ENCODE results near the gene MRPS9. TPM values are rescaled to one million over a fixed set of nuclear protein-coding genes. Genes with fewer than 3 reads are reported as not detected.

Gene MRPS9
- total RNA-seq (10 to 100 TPM; 49.5 to 51.8 TPM), polyA plus RNA-seq (32.2 TPM)

- peak; percentile 96 to 98 (median 97) for DNase-seq
- Histone ChIP-seq H3K27me3 (ENCODE audit: insufficient read depth, low read length, poor library complexity, severe bottlenecking) (no peaks in the 10 kb centered on the region), H3K4me1 (ENCODE audit: insufficient read depth, low read length) (peaks cover 23% of the 10 kb centered on the region), H3K27ac (ENCODE audit: low read depth, low read length) (peak within 1 kb of the TSS; percentile 63), H3K9me3 (ENCODE audit: low read length) (no peaks in the 10 kb centered on the region), H3K36me3 (ENCODE audit: insufficient read depth, low read length) (no peaks in the 10 kb centered on the region), H3K4me3 (ENCODE audit: low read length) (peak within 1 kb of the TSS; percentile 78)
- Mint-ChIP-seq H3K4me3 (peak within 1 kb of the TSS; percentile 95 to 99 (median 98)), H3K36me3 (peaks cover 0 to 11% (median 1%) of the 10 kb centered on the region in 3 donors), H3K27me3 (no peaks in the 10 kb centered on the region), H3K4me1 (peaks cover 32 to 64% (median 53%) of the 10 kb centered on the region in 3 donors), H3K9me3 (no peaks in the 10 kb centered on the region), H3K27ac (peak within 1 kb of the TSS; percentile 87 to 99 (median 98))
- ChIA-PET POLR2A (no interaction called here), CTCF (interaction anchor here (1.4 kb wide), 1 partner anchor 13 kb away, joined by 5 read pairs; no protein-coding TSS in a partner anchor)
These were observed at the start of gene MRPS9 for GRCh38 chr2:105037572-105038382. TSS of gene MRPS9 (plus strand) at chr2:105038069. CDS start at chr2:105038093, 24 bp downstream.

- peaks cover 4 to 13% (median 12%) of the 10 kb centered on the region in 5 donors for H3K9me3 Mint-ChIP-seq
- Histone ChIP-seq H3K27ac (ENCODE audit: low read depth, low read length) (no peak overlapping the region), H3K27me3 (ENCODE audit: insufficient read depth, low read length, poor library complexity, severe bottlenecking) (no peaks in the 10 kb centered on the region), H3K9me3 (ENCODE audit: low read length) (peaks cover 5% of the 10 kb centered on the region), H3K36me3 (ENCODE audit: insufficient read depth, low read length) (no peaks in the 10 kb centered on the region), H3K4me1 (ENCODE audit: insufficient read depth, low read length) (no peaks in the 10 kb centered on the region), H3K4me3 (ENCODE audit: low read length) (no peak overlapping the region)
- ChIA-PET CTCF (no interaction called here), POLR2A (no interaction called here)
- H3K4me1 Mint-ChIP-seq, result no peaks in the 10 kb centered on the region
- DNase-seq, result no peak
- no peak overlapping the region for H3K27ac Mint-ChIP-seq
- peaks cover 0 to 15% (median 4%) of the 10 kb centered on the region in 3 donors for H3K36me3 Mint-ChIP-seq
- no peak overlapping the region for H3K4me3 Mint-ChIP-seq
- peaks cover 9 to 16% of the 10 kb centered on the region in 2 donors for H3K27me3 Mint-ChIP-seq
These were observed 32.5 kb upstream of the MRPS9 start for GRCh38 chr2:105005181-105005951.

GRCh38 chr2:105007367-105007766 is 30.5 kb upstream of the MRPS9 start:
- no peaks in the 10 kb centered on the region for H3K27me3 ChIP-seq (ENCODE audit: insufficient read depth, low read length, poor library complexity, severe bottlenecking)
- no peak overlapping the region for H3K4me3 ChIP-seq (ENCODE audit: low read length)
- H3K9me3 Mint-ChIP-seq, result peaks cover 4 to 17% (median 12%) of the 10 kb centered on the region in 5 donors
- H3K4me1 Mint-ChIP-seq, result no peaks in the 10 kb centered on the region
- no peak overlapping the region for H3K27ac Mint-ChIP-seq
- no peak for DNase-seq
- no peak overlapping the region for H3K4me3 Mint-ChIP-seq
- no peaks in the 10 kb centered on the region for H3K36me3 ChIP-seq (ENCODE audit: insufficient read depth, low read length)
- ChIA-PET POLR2A (no interaction called here), CTCF (no interaction called here)
- no peak overlapping the region for H3K27ac ChIP-seq (ENCODE audit: low read depth, low read length)
- peaks cover 6 to 11% of the 10 kb centered on the region in 2 donors for H3K27me3 Mint-ChIP-seq
- peaks cover 0 to 19% (median 4%) of the 10 kb centered on the region in 3 donors for H3K36me3 Mint-ChIP-seq
- H3K9me3 ChIP-seq (ENCODE audit: low read length), result peaks cover 5% of the 10 kb centered on the region
- H3K4me1 ChIP-seq (ENCODE audit: insufficient read depth, low read length), result no peaks in the 10 kb centered on the region

DNA sequence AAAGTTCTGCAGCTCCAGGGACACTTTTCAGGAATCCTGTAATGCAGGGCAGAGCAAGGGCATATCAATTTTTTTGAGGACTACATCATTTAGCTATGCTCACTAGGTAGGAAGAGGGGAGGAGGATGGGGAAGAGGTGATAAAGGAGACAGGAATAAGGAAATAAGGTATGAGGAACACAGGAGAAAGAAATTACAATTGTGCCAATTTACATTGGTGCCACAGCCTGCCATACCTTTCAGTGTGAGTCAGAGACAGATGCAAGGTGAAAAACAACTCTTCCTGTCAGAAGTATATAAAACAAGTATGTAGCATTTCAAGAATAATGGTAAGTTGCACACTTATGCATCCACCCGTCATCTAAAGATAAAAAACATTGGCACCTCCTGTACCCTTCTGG is 5.4 kb upstream of the MRPS9 start:
- CTCF ChIA-PET, result no interaction called here
- H3K4me3 ChIP-seq (ENCODE audit: low read length), result no peak overlapping the region
- no peak overlapping the region for H3K27ac ChIP-seq (ENCODE audit: low read depth, low read length)
- H3K4me1 ChIP-seq (ENCODE audit: insufficient read depth, low read length), result peaks cover 8% of the 10 kb centered on the region
- Mint-ChIP-seq H3K27ac (no peak overlapping the region), H3K4me3 (no peak overlapping the region), H3K27me3 (no peaks in the 10 kb centered on the region), H3K36me3 (peaks cover 0 to 4% (median 3%) of the 10 kb centered on the region in 3 donors), H3K9me3 (no peaks in the 10 kb centered on the region), H3K4me1 (peaks cover 10 to 15% (median 13%) of the 10 kb centered on the region in 3 donors)
- H3K36me3 ChIP-seq (ENCODE audit: insufficient read depth, low read length), result no peaks in the 10 kb centered on the region
- POLR2A ChIA-PET, result no interaction called here
- H3K27me3 ChIP-seq (ENCODE audit: insufficient read depth, low read length, poor library complexity, severe bottlenecking), result no peaks in the 10 kb centered on the region
- no peak for DNase-seq
- no peaks in the 10 kb centered on the region for H3K9me3 ChIP-seq (ENCODE audit: low read length)

DNA sequence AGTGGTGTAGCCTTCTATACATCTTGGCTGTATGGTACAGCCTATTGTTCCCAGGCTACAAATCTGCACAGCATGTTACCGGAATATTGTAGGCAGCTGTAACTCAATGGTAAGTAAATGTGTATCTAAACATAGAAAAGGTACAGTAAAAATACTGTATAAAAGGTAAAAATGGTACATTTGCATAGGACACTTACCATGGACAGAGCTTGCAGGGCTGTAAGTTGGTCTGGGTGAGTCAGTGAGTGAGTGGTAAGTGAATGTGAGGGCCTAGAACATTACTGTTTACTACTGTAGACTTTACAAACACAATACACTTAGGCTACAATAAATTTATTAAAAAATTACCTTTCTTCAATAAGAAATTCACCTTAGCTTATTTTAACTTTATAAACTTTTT is 3.7 kb upstream of the MRPS9 start:
- Histone ChIP-seq H3K9me3 (ENCODE audit: low read length) (no peaks in the 10 kb centered on the region), H3K36me3 (ENCODE audit: insufficient read depth, low read length) (no peaks in the 10 kb centered on the region), H3K4me1 (ENCODE audit: insufficient read depth, low read length) (peaks cover 18% of the 10 kb centered on the region), H3K27me3 (ENCODE audit: insufficient read depth, low read length, poor library complexity, severe bottlenecking) (no peaks in the 10 kb centered on the region), H3K4me3 (ENCODE audit: low read length) (no peak overlapping the region), H3K27ac (ENCODE audit: low read depth, low read length) (no peak overlapping the region)
- Mint-ChIP-seq H3K4me1 (peaks cover 21 to 31% (median 23%) of the 10 kb centered on the region in 3 donors), H3K36me3 (peaks cover 0 to 11% (median 3%) of the 10 kb centered on the region in 3 donors), H3K9me3 (no peaks in the 10 kb centered on the region), H3K27me3 (no peaks in the 10 kb centered on the region), H3K4me3 (no peak overlapping the region), H3K27ac (no peak overlapping the region)
- POLR2A ChIA-PET, result no interaction called here
- CTCF ChIA-PET, result interaction anchor here (1.1 kb wide), 1 partner anchor 81 kb away, joined by 3 read pairs; no protein-coding TSS in a partner anchor
- no peak for DNase-seq

- Mint-ChIP-seq H3K27me3 (no peaks in the 10 kb centered on the region), H3K36me3 (peaks cover 0 to 11% (median 3%) of the 10 kb centered on the region in 3 donors), H3K27ac (peak overlapping the region; percentile 87 to 99 (median 98)), H3K9me3 (no peaks in the 10 kb centered on the region), H3K4me1 (peaks cover 32 to 64% (median 53%) of the 10 kb centered on the region in 3 donors), H3K4me3 (peak overlapping the region; percentile 95 to 99 (median 98))
- CTCF ChIA-PET, result interaction anchor here (1.4 kb wide), 1 partner anchor 12 kb away, joined by 5 read pairs; no protein-coding TSS in a partner anchor
- Histone ChIP-seq H3K27ac (ENCODE audit: low read depth, low read length) (peak overlapping the region; percentile 63), H3K4me3 (ENCODE audit: low read length) (peak overlapping the region; percentile 78), H3K27me3 (ENCODE audit: insufficient read depth, low read length, poor library complexity, severe bottlenecking) (no peaks in the 10 kb centered on the region), H3K4me1 (ENCODE audit: insufficient read depth, low read length) (peaks cover 23% of the 10 kb centered on the region), H3K36me3 (ENCODE audit: insufficient read depth, low read length) (no peaks in the 10 kb centered on the region), H3K9me3 (ENCODE audit: low read length) (no peaks in the 10 kb centered on the region)
- no peak for DNase-seq
- POLR2A ChIA-PET, result no interaction called here
These were observed 653 bp downstream of the MRPS9 start for GRCh38 chr2:105038383-105039061.

DNA sequence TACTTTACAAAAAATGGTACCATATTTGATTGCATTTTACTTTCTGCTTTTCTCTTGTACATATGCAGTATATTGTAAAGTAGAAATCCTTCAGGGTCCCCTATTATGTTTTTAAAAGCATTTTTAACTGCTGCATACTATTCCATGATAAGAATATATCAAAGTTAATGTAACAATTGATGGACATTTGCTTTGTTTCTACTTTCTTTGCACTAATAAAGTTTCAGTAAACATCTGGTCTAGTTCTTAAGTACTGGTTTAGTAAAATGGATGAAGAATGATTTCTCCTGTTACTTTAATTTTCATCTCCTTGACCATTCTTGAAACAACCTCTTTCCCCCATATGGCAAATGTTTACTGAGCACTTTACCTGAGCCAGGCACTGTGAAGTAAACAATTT is 1.7 kb downstream of the MRPS9 start:
- ChIA-PET POLR2A (no interaction called here), CTCF (no interaction called here)
- H3K4me3 Mint-ChIP-seq, result peak overlapping the region; percentile 12 to 98 (median 40)

More for the DNA sequence above, 1.7 kb downstream of the MRPS9 start:
- H3K4me1 Mint-ChIP-seq, result peaks cover 32 to 65% (median 53%) of the 10 kb centered on the region in 3 donors
- DNase-seq, result no peak
- peak overlapping the region in 5 of 8 donors; percentile 1 to 71 (median 48) for H3K27ac Mint-ChIP-seq
- H3K27me3 Mint-ChIP-seq, result no peaks in the 10 kb centered on the region
- Histone ChIP-seq H3K9me3 (ENCODE audit: low read length) (no peaks in the 10 kb centered on the region), H3K36me3 (ENCODE audit: insufficient read depth, low read length) (no peaks in the 10 kb centered on the region), H3K4me3 (ENCODE audit: low read length) (no peak overlapping the region), H3K27ac (ENCODE audit: low read depth, low read length) (no peak overlapping the region), H3K4me1 (ENCODE audit: insufficient read depth, low read length) (peaks cover 23% of the 10 kb centered on the region), H3K27me3 (ENCODE audit: insufficient read depth, low read length, poor library complexity, severe bottlenecking) (no peaks in the 10 kb centered on the region)
- peaks cover 0 to 11% (median 3%) of the 10 kb centered on the region in 3 donors for H3K36me3 Mint-ChIP-seq
- no peaks in the 10 kb centered on the region for H3K9me3 Mint-ChIP-seq

Measured in CD8-positive, alpha-beta memory T cell (primary cell).